Metanephros (tissue), 2 donors: ENCODE measurements around the gene PPP1R14C. TPM values are rescaled to one million over a fixed set of nuclear protein-coding genes. Genes with fewer than 3 reads are reported as not detected.

Experiments used
- small RNA-seq: library from RNA; depleted of rRNA; stranded (forward); fragments of <200 nt; gene quantifications from one replicate; pipeline ENCODE3, GENCODE V24; 2014; ENCODE audit warnings: low replicate concordance
- total RNA-seq: library from RNA; depleted of rRNA; stranded (reverse); fragments of >200 nt; gene quantifications from one replicate; pipeline ENCODE4 v1.2.3, GENCODE V29; 2014

PPP1R14C gene
- 17.6 TPM for total RNA-seq

GRCh38 chr6:150142670-150143515 lies at the start of gene PPP1R14C:
Gene PPP1R14C (plus strand): TSS chr6:150143044. CDS start chr6:150143193, 149 bp downstream.

Small RNAs within 50 kb of the gene (small RNA-seq; reads per million reads assigned to genes)
- not detected for gene RF01210

Other genes starting within 250 kb of the PPP1R14C start
- gene RAET1E, start 244.9 kb upstream of the PPP1R14C start, total RNA-seq = not detected
- 1.1 TPM for gene RAET1G, start 219.9 kb upstream of the PPP1R14C start, total RNA-seq
- 2.3 TPM for gene ULBP2, start 201.0 kb upstream of the PPP1R14C start, total RNA-seq
- 0.29 TPM for gene ULBP1, start 179.1 kb upstream of the PPP1R14C start, total RNA-seq
- not detected for gene RAET1L, start 117.5 kb upstream of the PPP1R14C start, total RNA-seq
- 10.3 TPM for gene ULBP3, start 73.9 kb upstream of the PPP1R14C start, total RNA-seq
- 1.3 TPM for gene IYD, start 226.0 kb downstream of the PPP1R14C start, total RNA-seq